Testis (tissue), 3 donors: ENCODE results near the gene TRAPPC12. TPM values are rescaled to one million over a fixed set of nuclear protein-coding genes. Genes with fewer than 3 reads are reported as not detected.

ENCODE experiments used
- DNase-seq: peaks from one replicate; pipeline ENCODE4 v3.0.0-alpha.2; 2019
- H3K27ac ChIP-seq, 2 donors: fragments of 200-600 bp; sonication (generic); one replicate each; pipeline ENCODE4 v1.5.1; 2019
- H3K27me3 ChIP-seq: fragments of 200-600 bp; sonication (generic); one replicate; pipeline ENCODE4 v1.5.1; 2019
- H3K36me3 ChIP-seq: fragments of 200-600 bp; sonication (generic); one replicate; pipeline ENCODE4 v1.5.1; 2017; ENCODE audit warnings: low read depth; ENCODE audit errors: missing control alignments
- H3K4me1 ChIP-seq: fragments of 200-600 bp; sonication (generic); one replicate; pipeline ENCODE4 v1.5.1; 2019
- H3K4me3 ChIP-seq, 2 donors: fragments of 200-600 bp; sonication (generic); one replicate each; pipeline ENCODE4 v1.5.1; 2017 to 2019
- H3K9me3 ChIP-seq: fragments of 200-600 bp; sonication (generic); one replicate; pipeline ENCODE4 v1.5.1; 2017
- CTCF ChIP-seq, 3 experiments: fragments of 450-650 bp in 2 of 3; fragments of 200-600 bp in 1 of 3; sonication (generic) in 1 of 3; IDR thresholded peaks; one replicate each; pipeline ENCODE4 v1.5.1; 2016 to 2019; ENCODE audit warnings: antibody characterized with exemption in 3 of 3, mild to moderate bottlenecking in 2 of 3, moderate library complexity in 1 of 3
- POLR2A ChIP-seq: fragments of 450-650 bp; IDR thresholded peaks from one replicate; pipeline ENCODE4 v1.6.1; 2017; ENCODE audit warnings: antibody characterized with exemption, mild to moderate bottlenecking, moderate library complexity
- WGBS, 2 donors: methylation state at CpG; one replicate each; pipeline ENCODE4 v1.1.5; 2018; 5-methylcytosine and 5-hydroxymethylcytosine counted together
- intact Hi-C: fragments of 100-400 bp; cut with DNase I; formaldehyde crosslinking; loops from one replicate; pipeline ENCODE4 v1.15.1; 2023; ENCODE audit warnings: low total_unique reads
- polyA plus RNA-seq: library from polyadenylated mRNA; stranded (reverse); fragments of 350-450 nt; fragmentation: Illumina TruSeq; extraction: RNeasy Lipid Tissue Mini Kit (QIAGEN cat#74804); gene quantifications from one replicate; pipeline ENCODE4 v1.2.3, GENCODE V29; 2014; ENCODE audit warnings: low read depth, low replicate concordance; ENCODE audit not compliant: insufficient read depth
- total RNA-seq, 2 donors: library from RNA; depleted of rRNA; stranded (reverse); fragments of >200 nt; gene quantifications; one replicate each; pipeline ENCODE4 v1.2.3, GENCODE V29; 2016

TRAPPC12 gene
- total and polyA plus RNA-seq, 3 donors from 2014 or later: 172 to 406 (median 236) TPM

GRCh38 chr2:3467654-3468053, 88.2 kb downstream of the TRAPPC12 start:
- Histone ChIP-seq H3K9me3 (no peaks in the 10 kb centered on the region), H3K27ac (no peak overlapping the region), H3K4me1 (peaks cover 35% of the 10 kb centered on the region), H3K36me3 (no peaks in the 10 kb centered on the region), H3K27me3 (no peaks in the 10 kb centered on the region), H3K4me3 (no peak overlapping the region)
- TF ChIP-seq POLR2A (no peak), CTCF (IDR thresholded peaks at IDR 0.05) (no peak)
- intact Hi-C loops: no loop called here
- WGBS, 2 donors: 94 to 97% methylated on average over 14 to 15 of the region's 15 CpGs
- no peak for DNase-seq

GRCh38 chr2:3468296-3468988, 88.9 kb downstream of the TRAPPC12 start:
- Histone ChIP-seq H3K9me3 (no peaks in the 10 kb centered on the region), H3K36me3 (no peaks in the 10 kb centered on the region), H3K4me3 (no peak overlapping the region), H3K4me1 (peaks cover 43% of the 10 kb centered on the region), H3K27ac (peak overlapping the region; percentile 64 to 88), H3K27me3 (no peaks in the 10 kb centered on the region)
- WGBS, 2 donors: 91 to 94% methylated on average over 27 to 31 of the region's 31 CpGs
- DNase-seq: no peak
- intact Hi-C loops: no loop called here
- no peak for TF ChIP-seq POLR2A
- TF ChIP-seq CTCF (IDR thresholded peaks at IDR 0.05): no peak

GRCh38 chr2:3469486-3469885, 90.0 kb downstream of the TRAPPC12 start:
- TF ChIP-seq CTCF (IDR thresholded peaks at IDR 0.05): no peak
- TF ChIP-seq POLR2A: no peak
- H3K4me1 ChIP-seq: peaks cover 47% of the 10 kb centered on the region
- no peak for DNase-seq
- no peak overlapping the region for H3K4me3 ChIP-seq
- peak overlapping the region; percentile 64 to 88 for H3K27ac ChIP-seq
- 84 to 85% methylated on average over 7 of the region's 7 CpGs for WGBS, 2 donors
- no peaks in the 10 kb centered on the region for H3K27me3 ChIP-seq
- intact Hi-C loops: no loop called here
- H3K36me3 ChIP-seq: no peaks in the 10 kb centered on the region
- H3K9me3 ChIP-seq: no peaks in the 10 kb centered on the region

GRCh38 chr2:3470166-3470651, 90.7 kb downstream of the TRAPPC12 start:
- H3K36me3 ChIP-seq: no peaks in the 10 kb centered on the region
- H3K4me1 ChIP-seq: peaks cover 47% of the 10 kb centered on the region
- DNase-seq: peak; percentile 87
- H3K27me3 ChIP-seq: no peaks in the 10 kb centered on the region
- whole genome bisulfite sequencing, 2 donors: 17 to 44% methylated on average over 8 to 17 of the region's 17 CpGs
- no peak overlapping the region for H3K4me3 ChIP-seq
- TF ChIP-seq CTCF (IDR thresholded peaks at IDR 0.05) (no peak), POLR2A (no peak)
- H3K27ac ChIP-seq: peak overlapping the region; percentile 64 to 88
- intact Hi-C loops: no loop called here
- H3K9me3 ChIP-seq: no peaks in the 10 kb centered on the region
